ENCODE measurements around the gene SRRM4.
"Not testable (repeated sequence)": the region's sequence is repeated elsewhere in the genome, so short reads cannot be mapped to it uniquely, and the experiment has no call there.

- not testable (repeated sequence) for TF ChIP-seq MAX (IDR thresholded peaks at IDR 0.05); YY1 (IDR thresholded peaks at IDR 0.05; ENCODE audit: extremely low read depth, insufficient replicate concordance, low read depth, low read length); CTCF (IDR thresholded peaks at IDR 0.05 in 2 of 3, conservative IDR thresholded peaks at IDR 0.05 in 1 of 3; ENCODE audit: borderline replicate concordance in 1 of 3, insufficient read depth in 1 of 3, low read depth in 2 of 3, low read length in 2 of 3); POLR2AphosphoS5 (IDR thresholded peaks at IDR 0.05; ENCODE audit: low read depth, low read length); JUND (IDR thresholded peaks at IDR 0.05); REST (IDR thresholded peaks at IDR 0.05; ENCODE audit: low read depth)
Observed at GRCh38 chr12:119104969-119105368, 123.6 kb downstream of the SRRM4 start.

All from HCT116 (cell line).